Measurements from ENCODE around the gene GUCY2C.

The GUCY2C gene

GRCh38 chr12:14612898-14613445, 83.4 kb downstream of the GUCY2C start:
- H3K4me3 ChIP-seq (ENCODE audit: low read depth in 1 of 2, low read length in 2 of 2), result no peak overlapping the region
- H3K9ac ChIP-seq (ENCODE audit: low read depth in 1 of 2, low read length in 2 of 2), result no peak overlapping the region
- peaks cover 0 to 8% of the 10 kb centered on the region in 2 donors for H3K4me1 ChIP-seq (ENCODE audit: control insufficient read depth in 1 of 2, insufficient read depth in 2 of 2, low read length in 2 of 2)
- H3K27ac ChIP-seq (ENCODE audit: low read depth, low read length), result no peak overlapping the region
- no peaks in the 10 kb centered on the region for H3K27me3 ChIP-seq (ENCODE audit: control insufficient read depth in 1 of 2, insufficient read depth in 2 of 2, low read length in 2 of 2)
- peaks cover 12 to 14% of the 10 kb centered on the region in 2 donors for H3K9me3 ChIP-seq (ENCODE audit: control insufficient read depth in 1 of 2, low read length in 2 of 2)
- peaks cover 31 to 52% of the 10 kb centered on the region in 2 donors for H3K36me3 ChIP-seq (ENCODE audit: control insufficient read depth in 1 of 2, insufficient read depth in 2 of 2, low read length in 2 of 2)

GRCh38 chr12:14612250-14612649, 84.1 kb downstream of the GUCY2C start:
- H3K4me1 ChIP-seq (ENCODE audit: control insufficient read depth in 1 of 2, insufficient read depth in 2 of 2, low read length in 2 of 2), result peaks cover 0 to 8% of the 10 kb centered on the region in 2 donors
- H3K27ac ChIP-seq (ENCODE audit: low read depth, low read length), result no peak overlapping the region
- no peaks in the 10 kb centered on the region for H3K27me3 ChIP-seq (ENCODE audit: control insufficient read depth in 1 of 2, insufficient read depth in 2 of 2, low read length in 2 of 2)
- H3K4me3 ChIP-seq (ENCODE audit: low read depth in 1 of 2, low read length in 2 of 2), result no peak overlapping the region
- H3K36me3 ChIP-seq (ENCODE audit: control insufficient read depth in 1 of 2, insufficient read depth in 2 of 2, low read length in 2 of 2), result peaks cover 31 to 45% of the 10 kb centered on the region in 2 donors
- H3K9ac ChIP-seq (ENCODE audit: low read depth in 1 of 2, low read length in 2 of 2), result no peak overlapping the region
- H3K9me3 ChIP-seq (ENCODE audit: control insufficient read depth in 1 of 2, low read length in 2 of 2), result peaks cover 14 to 18% of the 10 kb centered on the region in 2 donors

GRCh38 chr12:14611640-14612203, 84.7 kb downstream of the GUCY2C start:
- Histone ChIP-seq H3K9me3 (ENCODE audit: control insufficient read depth in 1 of 2, low read length in 2 of 2) (peaks cover 14 to 18% of the 10 kb centered on the region in 2 donors), H3K27ac (ENCODE audit: low read depth, low read length) (no peak overlapping the region), H3K4me3 (ENCODE audit: low read depth in 1 of 2, low read length in 2 of 2) (peak overlapping the region in 1 of 2 donors; percentile 27), H3K9ac (ENCODE audit: low read depth in 1 of 2, low read length in 2 of 2) (no peak overlapping the region), H3K36me3 (ENCODE audit: control insufficient read depth in 1 of 2, insufficient read depth in 2 of 2, low read length in 2 of 2) (peaks cover 31 to 39% of the 10 kb centered on the region in 2 donors), H3K4me1 (ENCODE audit: control insufficient read depth in 1 of 2, insufficient read depth in 2 of 2, low read length in 2 of 2) (peaks cover 0 to 8% of the 10 kb centered on the region in 2 donors), H3K27me3 (ENCODE audit: control insufficient read depth in 1 of 2, insufficient read depth in 2 of 2, low read length in 2 of 2) (no peaks in the 10 kb centered on the region)

- Histone ChIP-seq H3K9me3 (ENCODE audit: control insufficient read depth in 1 of 2, low read length in 2 of 2) (peaks cover 27 to 36% of the 10 kb centered on the region in 2 donors), H3K4me1 (ENCODE audit: control insufficient read depth in 1 of 2, insufficient read depth in 2 of 2, low read length in 2 of 2) (peaks cover 0 to 8% of the 10 kb centered on the region in 2 donors), H3K27ac (ENCODE audit: low read depth, low read length) (no peak overlapping the region), H3K36me3 (ENCODE audit: control insufficient read depth in 1 of 2, insufficient read depth in 2 of 2, low read length in 2 of 2) (peaks cover 6 to 8% of the 10 kb centered on the region in 2 donors), H3K27me3 (ENCODE audit: control insufficient read depth in 1 of 2, insufficient read depth in 2 of 2, low read length in 2 of 2) (no peaks in the 10 kb centered on the region), H3K9ac (ENCODE audit: low read depth in 1 of 2, low read length in 2 of 2) (no peak overlapping the region), H3K4me3 (ENCODE audit: low read depth in 1 of 2, low read length in 2 of 2) (no peak overlapping the region)
Measured at GRCh38 chr12:14607568-14607967, 88.8 kb downstream of the GUCY2C start.

GRCh38 chr12:14605401-14605989, 90.9 kb downstream of the GUCY2C start:
- Histone ChIP-seq H3K4me3 (ENCODE audit: low read depth in 1 of 2, low read length in 2 of 2) (no peak overlapping the region), H3K36me3 (ENCODE audit: control insufficient read depth in 1 of 2, insufficient read depth in 2 of 2, low read length in 2 of 2) (no peaks in the 10 kb centered on the region), H3K9me3 (ENCODE audit: control insufficient read depth in 1 of 2, low read length in 2 of 2) (peaks cover 14 to 28% of the 10 kb centered on the region in 2 donors), H3K27me3 (ENCODE audit: control insufficient read depth in 1 of 2, insufficient read depth in 2 of 2, low read length in 2 of 2) (no peaks in the 10 kb centered on the region), H3K9ac (ENCODE audit: low read depth in 1 of 2, low read length in 2 of 2) (no peak overlapping the region), H3K4me1 (ENCODE audit: control insufficient read depth in 1 of 2, insufficient read depth in 2 of 2, low read length in 2 of 2) (no peaks in the 10 kb centered on the region), H3K27ac (ENCODE audit: low read depth, low read length) (no peak overlapping the region)

- Histone ChIP-seq H3K36me3 (ENCODE audit: control insufficient read depth in 1 of 2, insufficient read depth in 2 of 2, low read length in 2 of 2) (no peaks in the 10 kb centered on the region), H3K9me3 (ENCODE audit: control insufficient read depth in 1 of 2, low read length in 2 of 2) (peaks cover 18 to 26% of the 10 kb centered on the region in 2 donors), H3K4me1 (ENCODE audit: control insufficient read depth in 1 of 2, insufficient read depth in 2 of 2, low read length in 2 of 2) (no peaks in the 10 kb centered on the region), H3K4me3 (ENCODE audit: low read depth in 1 of 2, low read length in 2 of 2) (no peak overlapping the region), H3K9ac (ENCODE audit: low read depth in 1 of 2, low read length in 2 of 2) (no peak overlapping the region), H3K27me3 (ENCODE audit: control insufficient read depth in 1 of 2, insufficient read depth in 2 of 2, low read length in 2 of 2) (no peaks in the 10 kb centered on the region), H3K27ac (ENCODE audit: low read depth, low read length) (no peak overlapping the region)
Measured at GRCh38 chr12:14601692-14602478, 94.5 kb downstream of the GUCY2C start.

- Histone ChIP-seq H3K27ac (ENCODE audit: low read depth, low read length) (no peak overlapping the region), H3K9ac (ENCODE audit: low read depth in 1 of 2, low read length in 2 of 2) (no peak overlapping the region), H3K4me3 (ENCODE audit: low read depth in 1 of 2, low read length in 2 of 2) (no peak overlapping the region), H3K27me3 (ENCODE audit: control insufficient read depth in 1 of 2, insufficient read depth in 2 of 2, low read length in 2 of 2) (no peaks in the 10 kb centered on the region), H3K9me3 (ENCODE audit: control insufficient read depth in 1 of 2, low read length in 2 of 2) (peaks cover 5 to 7% of the 10 kb centered on the region in 2 donors), H3K36me3 (ENCODE audit: control insufficient read depth in 1 of 2, insufficient read depth in 2 of 2, low read length in 2 of 2) (peaks cover 0 to 5% of the 10 kb centered on the region in 2 donors), H3K4me1 (ENCODE audit: control insufficient read depth in 1 of 2, insufficient read depth in 2 of 2, low read length in 2 of 2) (no peaks in the 10 kb centered on the region)
Measured at GRCh38 chr12:14597480-14597879, 98.9 kb downstream of the GUCY2C start.

- Histone ChIP-seq H3K27ac (ENCODE audit: low read depth, low read length) (no peak overlapping the region), H3K9ac (ENCODE audit: low read depth in 1 of 2, low read length in 2 of 2) (no peak overlapping the region)
Measured at GRCh38 chr12:14591719-14592118, 104.7 kb downstream of the GUCY2C start.

GRCh38 chr12:14589169-14590004, 107.0 kb downstream of the GUCY2C start:
- Histone ChIP-seq H3K4me3 (ENCODE audit: low read depth in 1 of 2, low read length in 2 of 2) (no peak overlapping the region), H3K9me3 (ENCODE audit: control insufficient read depth in 1 of 2, low read length in 2 of 2) (no peaks in the 10 kb centered on the region), H3K9ac (ENCODE audit: low read depth in 1 of 2, low read length in 2 of 2) (no peak overlapping the region), H3K27ac (ENCODE audit: low read depth, low read length) (no peak overlapping the region), H3K27me3 (ENCODE audit: control insufficient read depth in 1 of 2, insufficient read depth in 2 of 2, low read length in 2 of 2) (no peaks in the 10 kb centered on the region), H3K36me3 (ENCODE audit: control insufficient read depth in 1 of 2, insufficient read depth in 2 of 2, low read length in 2 of 2) (peaks cover 0 to 5% of the 10 kb centered on the region in 2 donors), H3K4me1 (ENCODE audit: control insufficient read depth in 1 of 2, insufficient read depth in 2 of 2, low read length in 2 of 2) (no peaks in the 10 kb centered on the region)

More at GRCh38 chr12:14591719-14592118, 104.7 kb downstream of the GUCY2C start:
- Histone ChIP-seq H3K4me1 (ENCODE audit: control insufficient read depth in 1 of 2, insufficient read depth in 2 of 2, low read length in 2 of 2) (no peaks in the 10 kb centered on the region), H3K9me3 (ENCODE audit: control insufficient read depth in 1 of 2, low read length in 2 of 2) (no peaks in the 10 kb centered on the region), H3K36me3 (ENCODE audit: control insufficient read depth in 1 of 2, insufficient read depth in 2 of 2, low read length in 2 of 2) (peaks cover 0 to 5% of the 10 kb centered on the region in 2 donors), H3K4me3 (ENCODE audit: low read depth in 1 of 2, low read length in 2 of 2) (no peak overlapping the region), H3K27me3 (ENCODE audit: control insufficient read depth in 1 of 2, insufficient read depth in 2 of 2, low read length in 2 of 2) (no peaks in the 10 kb centered on the region)
